T-cell (primary cell): ENCODE measurements around the gene CAPN13. TPM values are rescaled to one million over a fixed set of nuclear protein-coding genes. Genes with fewer than 3 reads are reported as not detected.
A peak's percentile ranks its signal among the peaks of the same experiment; 100 is the strongest.

Experiments
- ATAC-seq, 4 experiments: fragments of 200-7000 bp in 3 of 4; fragments of 150-1000 bp in 1 of 4; cut with Tn5 transposase; replicated peaks in 1 of 4; 1 replicate in 3 of 4; 2 replicates in 1 of 4; pipeline ENCODE4 v1.10.0; 2021; ENCODE audit warnings: moderate library complexity in 3 of 4, mild to moderate bottlenecking in 2 of 4, moderate number of reproducible peaks in 1 of 4
- CTCF ChIA-PET, 2 donors: fragments of 300-600 bp; sonication (Branson Sonifier 250); formaldehyde crosslinking; loops; one replicate each; lab custom pipeline; 2022; ENCODE audit warnings: antibody characterized with exemption in 2 of 2; lab: Charles Lee
- POLR2A ChIA-PET, 2 donors: fragments of 300-600 bp; sonication (Branson Sonifier 250); formaldehyde crosslinking; loops; one replicate each; lab custom pipeline; 2022; ENCODE audit warnings: antibody characterized with exemption in 2 of 2; lab: Charles Lee
- DNase-seq, 35 experiments: peaks; one replicate each; pipeline versions ENCODE4 v3.0.0 to v3.0.0-alpha.2; 2013 to 2023
- H3K27ac ChIP-seq: one replicate; pipeline ENCODE4 v1.5.1; 2013; ENCODE audit warnings: low read length
- H3K27me3 ChIP-seq, 2 experiments: replicated peaks in 1 of 2; 1 replicate in 1 of 2; 2 replicates in 1 of 2; pipeline versions ENCODE4 v1.6.1 to v1.7.0; 2013; ENCODE audit warnings: low read length in 1 of 2, mixed read lengths in 1 of 2; ENCODE audit not compliant: control insufficient read depth in 2 of 2, insufficient read depth in 2 of 2; ENCODE audit errors: extremely low read depth in 1 of 2
- H3K36me3 ChIP-seq, 2 donors: 1 replicate in 1 of 2; 2 replicates in 1 of 2; pipeline versions ENCODE4 v1.6.1 to v1.7.0; 2013; ENCODE audit warnings: low read length in 1 of 2; ENCODE audit not compliant: control insufficient read depth in 2 of 2, insufficient read depth in 1 of 2; ENCODE audit errors: extremely low read depth in 1 of 2
- H3K4me1 ChIP-seq, 2 experiments: 1 replicate in 1 of 2; 2 replicates in 1 of 2; pipeline versions ENCODE4 v1.6.1 to v1.7.0; 2013; ENCODE audit warnings: low read length in 2 of 2, mixed read lengths in 1 of 2; ENCODE audit not compliant: insufficient read depth in 2 of 2, control insufficient read depth in 1 of 2; ENCODE audit errors: extremely low read depth in 1 of 2
- H3K4me3 ChIP-seq, 2 donors: 1 replicate in 1 of 2; 2 replicates in 1 of 2; pipeline versions ENCODE4 v1.5.1 to v1.7.0; 2013; ENCODE audit warnings: mild to moderate bottlenecking in 2 of 2, low read length in 1 of 2, moderate library complexity in 1 of 2; ENCODE audit not compliant: control insufficient read depth in 1 of 2; ENCODE audit errors: extremely low read depth in 1 of 2
- H3K9me3 ChIP-seq: 2 replicates; pipeline ENCODE4 v1.7.0; 2013
- H3K27ac Mint-ChIP-seq, 2 donors: one replicate each; pipeline ENCODE4 v1.8.0; 2020 to 2021; ENCODE audit warnings: mild to moderate bottlenecking in 2 of 2, mixed read lengths in 2 of 2
- H3K27me3 Mint-ChIP-seq, 2 donors: one replicate each; pipeline ENCODE4 v1.8.0; 2021 to 2022; ENCODE audit warnings: mixed read lengths in 2 of 2
- H3K36me3 Mint-ChIP-seq: one replicate; pipeline ENCODE4 v1.8.0; 2021; ENCODE audit warnings: mixed read lengths
- H3K4me1 Mint-ChIP-seq, 3 donors: one replicate each; pipeline ENCODE4 v1.8.0; 2020 to 2022; ENCODE audit warnings: mixed read lengths in 3 of 3, mild to moderate bottlenecking in 1 of 3
- H3K4me3 Mint-ChIP-seq, 3 donors: one replicate each; pipeline ENCODE4 v1.8.0; 2020 to 2022; ENCODE audit warnings: mild to moderate bottlenecking in 3 of 3, mixed read lengths in 3 of 3, moderate library complexity in 3 of 3
- H3K9me3 Mint-ChIP-seq, 3 donors: one replicate each; pipeline ENCODE4 v1.8.0; 2020 to 2022; ENCODE audit warnings: mixed read lengths in 3 of 3
- WGBS: methylation state at CpG from one replicate; pipeline ENCODE4 v1.1.5; 2013; ENCODE audit warnings: missing lambda C conversion rate; ENCODE audit not compliant: insufficient coverage; 5-methylcytosine and 5-hydroxymethylcytosine counted together
- total RNA-seq, 35 experiments: library from RNA in 6 of 35; stranded (reverse) in 6 of 35; fragments of 120-200 nt in 1 of 35; gene quantifications; one replicate each; pipeline versions ENCODE4 v1.2.1 to v1.2.4 and lab custom pipeline; 2013 to 2026

The CAPN13 gene
- total RNA-seq, 5 donors from 2014 or later (not counting 1 experiment from before 2014, with no cell fraction given), result 0.16 TPM; not detected in 4

GRCh38 chr2:30802611-30803010 is 4.6 kb downstream of the CAPN13 start:
- Histone ChIP-seq H3K36me3 (no peaks in the 10 kb centered on the region), H3K9me3 (no peaks in the 10 kb centered on the region), H3K27ac (no peak overlapping the region), H3K4me3 (no peak overlapping the region), H3K4me1 (peaks cover 0 to 10% of the 10 kb centered on the region in 2 experiments), H3K27me3 (peaks cover 0 to 12% of the 10 kb centered on the region in 2 experiments)
- ATAC-seq, result no peak
- Mint-ChIP-seq H3K27me3 (peaks cover 6 to 12% of the 10 kb centered on the region in 2 donors), H3K4me3 (no peak overlapping the region), H3K27ac (no peak overlapping the region), H3K4me1 (peaks cover 8 to 12% (median 12%) of the 10 kb centered on the region in 3 donors), H3K36me3 (no peaks in the 10 kb centered on the region), H3K9me3 (no peaks in the 10 kb centered on the region)
- ChIA-PET POLR2A (interaction anchor here in 1 of 2 donors (0.8 kb wide), 1 partner anchor 11 kb away, joined by 4 read pairs; no protein-coding TSS in a partner anchor), CTCF (no interaction called here)
- DNase-seq, result no peak
- WGBS, result 57% methylated on average over 1 of the region's 4 CpGs

GRCh38 chr2:30801821-30802455 is 5.3 kb downstream of the CAPN13 start:
- WGBS, result 90% methylated on average over 9 of the region's 13 CpGs
- Mint-ChIP-seq H3K4me3 (no peak overlapping the region), H3K36me3 (no peaks in the 10 kb centered on the region), H3K27me3 (peaks cover 6 to 12% of the 10 kb centered on the region in 2 donors), H3K4me1 (peaks cover 8 to 12% (median 12%) of the 10 kb centered on the region in 3 donors), H3K9me3 (no peaks in the 10 kb centered on the region), H3K27ac (no peak overlapping the region)
- no peak overlapping the region for H3K4me3 ChIP-seq
- H3K27ac ChIP-seq, result no peak overlapping the region
- CTCF ChIA-PET, result interaction anchor here in 1 of 2 donors (0.6 kb wide), 1 partner anchor 1722 kb away, joined by 5 read pairs; no protein-coding TSS in a partner anchor
- H3K27me3 ChIP-seq, result peaks cover 0 to 13% of the 10 kb centered on the region in 2 experiments
- H3K4me1 ChIP-seq, result peaks cover 0 to 10% of the 10 kb centered on the region in 2 experiments
- no peaks in the 10 kb centered on the region for H3K36me3 ChIP-seq
- DNase-seq (no peak), ATAC-seq (no peak)
- H3K9me3 ChIP-seq, result no peaks in the 10 kb centered on the region
- POLR2A ChIA-PET, result interaction anchor here (0.7 to 0.8 kb wide), 2 partner anchors 12 to 42 kb away, joined by 4 read pairs; no protein-coding TSS in a partner anchor

DNA sequence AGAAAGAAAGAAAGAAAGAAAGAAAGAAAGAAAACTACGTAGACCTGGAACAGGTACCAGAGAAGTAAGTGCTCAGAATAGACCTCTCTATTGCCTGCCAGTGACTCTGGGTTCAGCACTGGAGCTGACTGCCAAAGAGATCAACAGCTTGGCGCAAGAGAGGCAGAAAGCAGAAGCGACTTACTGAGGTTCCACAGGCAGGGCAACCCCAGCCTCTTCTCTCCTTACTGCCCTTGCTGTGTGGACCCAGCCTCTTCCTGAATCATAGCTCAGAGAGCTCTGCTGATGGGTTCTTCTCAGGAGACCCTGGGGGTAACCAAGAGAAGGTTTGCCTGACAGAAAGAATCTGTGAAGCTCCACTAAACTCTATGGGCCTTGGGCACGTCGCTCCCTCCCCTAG is 7.1 kb downstream of the CAPN13 start:
- no peak for DNase-seq
- no peak overlapping the region for H3K4me3 ChIP-seq
- Mint-ChIP-seq H3K4me1 (peaks cover 8 to 12% (median 12%) of the 10 kb centered on the region in 3 donors), H3K4me3 (no peak overlapping the region), H3K27ac (no peak overlapping the region), H3K36me3 (no peaks in the 10 kb centered on the region), H3K9me3 (no peaks in the 10 kb centered on the region), H3K27me3 (peaks cover 6 to 8% of the 10 kb centered on the region in 2 donors)
- no peaks in the 10 kb centered on the region for H3K36me3 ChIP-seq
- no peak overlapping the region for H3K27ac ChIP-seq
- WGBS, result 92% methylated on average over 5 of the region's 5 CpGs
- no peak for ATAC-seq
- H3K9me3 ChIP-seq, result no peaks in the 10 kb centered on the region
- peaks cover 0 to 16% of the 10 kb centered on the region in 2 experiments for H3K27me3 ChIP-seq
- POLR2A ChIA-PET, result no interaction called here
- CTCF ChIA-PET, result interaction anchor here in 1 of 2 donors (0.7 kb wide), 1 partner anchor 1449 kb away, joined by 4 read pairs; no protein-coding TSS in a partner anchor
- peaks cover 0 to 10% of the 10 kb centered on the region in 2 experiments for H3K4me1 ChIP-seq

DNA sequence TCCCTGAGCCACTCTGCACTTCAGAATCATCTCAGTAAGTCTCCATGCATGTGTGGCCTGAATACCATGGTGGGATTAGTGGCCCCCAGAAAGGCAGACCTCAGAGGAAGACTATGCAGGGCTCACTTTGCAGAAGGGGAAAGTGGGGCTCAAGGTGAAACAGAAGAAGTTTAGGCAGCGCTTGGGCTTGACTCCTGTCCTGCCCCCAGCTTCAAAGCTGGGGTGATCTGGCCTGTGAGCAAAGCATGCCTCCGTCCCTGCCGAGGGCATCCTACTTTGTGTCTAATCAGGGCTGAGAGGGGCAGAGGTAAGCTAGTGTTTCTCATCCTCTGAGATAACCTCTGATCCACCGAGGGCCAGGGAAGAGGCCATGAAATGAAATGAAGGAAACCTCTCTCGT is 7.9 kb downstream of the CAPN13 start:
- peaks cover 0 to 16% of the 10 kb centered on the region in 2 experiments for H3K27me3 ChIP-seq
- Mint-ChIP-seq H3K27me3 (peaks cover 5 to 6% of the 10 kb centered on the region in 2 donors), H3K4me3 (no peak overlapping the region), H3K4me1 (peaks cover 8 to 12% (median 12%) of the 10 kb centered on the region in 3 donors), H3K27ac (no peak overlapping the region), H3K9me3 (no peaks in the 10 kb centered on the region), H3K36me3 (no peaks in the 10 kb centered on the region)
- peaks cover 0 to 10% of the 10 kb centered on the region in 2 experiments for H3K4me1 ChIP-seq
- H3K27ac ChIP-seq, result no peak overlapping the region
- DNase-seq (no peak), ATAC-seq (no peak)
- no peak overlapping the region for H3K4me3 ChIP-seq
- POLR2A ChIA-PET, result no interaction called here
- CTCF ChIA-PET, result interaction anchor here in 1 of 2 donors (0.7 kb wide), 1 partner anchor 1448 kb away, joined by 4 read pairs; no protein-coding TSS in a partner anchor
- no peaks in the 10 kb centered on the region for H3K9me3 ChIP-seq
- no peaks in the 10 kb centered on the region for H3K36me3 ChIP-seq
- 60% methylated on average over 5 of the region's 5 CpGs for WGBS

- Mint-ChIP-seq H3K36me3 (no peaks in the 10 kb centered on the region), H3K27ac (no peak overlapping the region), H3K9me3 (no peaks in the 10 kb centered on the region), H3K4me1 (peaks cover 8 to 12% (median 12%) of the 10 kb centered on the region in 3 donors), H3K27me3 (peaks cover 5 to 6% of the 10 kb centered on the region in 2 donors), H3K4me3 (no peak overlapping the region)
- no peaks in the 10 kb centered on the region for H3K36me3 ChIP-seq
- CTCF ChIA-PET, result no interaction called here
- peaks cover 0 to 10% of the 10 kb centered on the region in 2 experiments for H3K4me1 ChIP-seq
- H3K4me3 ChIP-seq, result no peak overlapping the region
- ATAC-seq (peak in 1 of 4 experiments; percentile 32), DNase-seq (no peak)
- no peaks in the 10 kb centered on the region for H3K9me3 ChIP-seq
- POLR2A ChIA-PET, result no interaction called here
- WGBS, result no CpG with 5 or more reads among the region's 6 CpGs
- no peak overlapping the region for H3K27ac ChIP-seq
- H3K27me3 ChIP-seq, result peaks cover 0 to 16% of the 10 kb centered on the region in 2 experiments
Measured at GRCh38 chr2:30798536-30798991, 8.7 kb downstream of the CAPN13 start.

DNA sequence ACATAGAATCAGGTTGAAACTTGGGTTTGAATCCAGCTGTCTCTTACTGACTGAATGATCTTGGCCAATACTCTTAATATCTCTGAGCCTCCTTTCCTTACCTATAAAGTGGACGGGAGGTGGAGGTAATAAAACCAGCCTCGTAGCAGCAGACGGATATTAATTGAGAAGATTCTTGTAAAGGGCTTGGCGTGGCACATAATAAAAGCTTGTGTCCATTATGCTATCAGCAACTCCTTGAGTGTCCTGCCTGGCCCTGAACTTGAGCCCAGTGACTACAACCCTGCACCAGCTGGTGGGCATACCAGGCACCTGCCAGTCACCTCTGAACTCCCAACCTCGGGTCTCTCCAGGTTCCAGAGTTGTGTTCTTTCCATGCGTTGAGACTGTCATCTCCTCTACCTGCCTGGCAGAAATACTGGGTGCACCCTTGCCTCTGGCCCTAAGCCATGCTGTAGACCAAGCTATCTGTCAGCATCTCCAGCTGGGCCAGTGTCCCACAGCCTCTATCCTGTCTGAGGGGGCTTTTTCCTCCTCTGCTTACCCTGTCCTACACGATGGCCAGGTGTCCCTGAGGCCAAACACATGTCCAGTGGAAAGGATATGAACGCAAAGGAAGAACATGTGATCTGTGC is 9.7 kb downstream of the CAPN13 start:
- Mint-ChIP-seq H3K36me3 (no peaks in the 10 kb centered on the region), H3K9me3 (no peaks in the 10 kb centered on the region), H3K27me3 (peaks cover 4 to 5% of the 10 kb centered on the region in 2 donors), H3K4me3 (no peak overlapping the region), H3K27ac (no peak overlapping the region), H3K4me1 (peaks cover 8 to 12% (median 12%) of the 10 kb centered on the region in 3 donors)
- DNase-seq (no peak), ATAC-seq (no peak)
- ChIA-PET CTCF (no interaction called here), POLR2A (interaction anchor here in 1 of 2 donors (0.6 kb wide), 1 partner anchor 645 kb away, joined by 3 read pairs; no protein-coding TSS in a partner anchor)
- Histone ChIP-seq H3K27me3 (peaks cover 0 to 11% of the 10 kb centered on the region in 2 experiments), H3K4me3 (no peak overlapping the region), H3K9me3 (no peaks in the 10 kb centered on the region), H3K4me1 (peaks cover 0 to 10% of the 10 kb centered on the region in 2 experiments), H3K36me3 (no peaks in the 10 kb centered on the region), H3K27ac (no peak overlapping the region)
- 81% methylated on average over 5 of the region's 8 CpGs for WGBS
